Ovary (tissue), 3 donors: ENCODE data around the gene NIPA2.

Source experiments
- CTCF ChIP-seq, 3 donors: fragments of 450-650 bp in 2 of 3; fragments of 200-600 bp in 1 of 3; IDR thresholded peaks; one replicate each; pipeline versions ENCODE4 v1.5.1 to v1.8.0; 2016 to 2022; ENCODE audit warnings: antibody characterized with exemption in 3 of 3, mild to moderate bottlenecking in 1 of 3
- EP300 ChIP-seq: sonication (generic); formaldehyde crosslinking; IDR thresholded peaks from one replicate; pipeline ENCODE4 v1.6.1; 2017; ENCODE audit warnings: antibody characterized with exemption
- POLR2A ChIP-seq: fragments of 450-650 bp; IDR thresholded peaks from one replicate; pipeline ENCODE4 v1.6.1; 2017; ENCODE audit warnings: antibody characterized with exemption, mild to moderate bottlenecking, moderate library complexity
- donor health status: DM: no; HTN: no; CAD: no.

- TF ChIP-seq CTCF (IDR thresholded peaks at IDR 0.05) (no peak), POLR2A (no peak), EP300 (no peak)
Observed at GRCh38 chr15:22902046-22902445, 63.6 kb downstream of the NIPA2 start.
